Placental pericyte (primary cell): ENCODE data around the gene HIPK3. TPM values are rescaled to one million over a fixed set of nuclear protein-coding genes. Genes with fewer than 3 reads are reported as not detected.

Source experiments
- total RNA-seq: library from RNA; depleted of rRNA; stranded (reverse); fragments of >200 nt; gene quantifications from 2 replicates; pipeline ENCODE4 v1.2.3, GENCODE V29; 2012

The HIPK3 gene
- total RNA-seq = 125 and 128 TPM in 2 replicates

DNA sequence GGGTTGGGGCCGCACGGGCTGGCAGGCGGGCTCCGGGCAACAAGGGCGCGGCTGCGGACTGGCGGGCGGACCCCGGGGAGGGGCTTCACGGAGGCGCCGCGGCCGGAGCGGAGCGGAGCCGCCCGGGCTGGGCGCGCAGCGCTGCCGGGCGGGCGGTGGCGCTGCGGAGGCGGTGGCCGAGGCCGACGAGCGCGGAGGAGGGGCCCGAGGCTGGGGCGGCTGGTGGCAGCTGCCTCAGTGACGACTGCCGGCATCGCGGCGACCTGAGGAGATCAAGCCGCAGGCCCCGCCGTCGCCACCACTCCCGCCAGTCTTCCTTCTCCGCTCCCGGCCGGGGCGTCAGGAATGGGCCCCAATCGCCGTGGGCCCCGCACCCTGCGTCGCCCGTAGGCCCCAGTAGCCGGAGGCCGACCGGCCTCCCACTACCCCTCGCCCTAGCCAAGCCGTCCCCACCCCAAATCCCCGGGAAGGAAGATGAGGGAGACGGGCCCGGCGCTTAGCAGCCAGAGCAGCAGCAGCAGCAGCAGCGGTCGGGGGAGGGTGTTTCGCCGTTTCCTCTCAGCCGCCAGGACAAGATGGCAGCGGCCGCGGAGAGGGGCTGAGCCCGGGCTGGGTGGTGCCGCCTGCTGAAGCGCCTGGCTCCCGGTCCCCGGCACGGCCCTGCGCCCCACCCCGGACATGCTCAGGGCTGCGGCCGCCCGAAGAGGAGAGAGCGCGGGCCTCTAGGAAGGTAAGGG is at the start of gene HIPK3:
TSS of gene HIPK3 (plus strand) at position 222 of the 737 bp plus-strand sequence.

DNA sequence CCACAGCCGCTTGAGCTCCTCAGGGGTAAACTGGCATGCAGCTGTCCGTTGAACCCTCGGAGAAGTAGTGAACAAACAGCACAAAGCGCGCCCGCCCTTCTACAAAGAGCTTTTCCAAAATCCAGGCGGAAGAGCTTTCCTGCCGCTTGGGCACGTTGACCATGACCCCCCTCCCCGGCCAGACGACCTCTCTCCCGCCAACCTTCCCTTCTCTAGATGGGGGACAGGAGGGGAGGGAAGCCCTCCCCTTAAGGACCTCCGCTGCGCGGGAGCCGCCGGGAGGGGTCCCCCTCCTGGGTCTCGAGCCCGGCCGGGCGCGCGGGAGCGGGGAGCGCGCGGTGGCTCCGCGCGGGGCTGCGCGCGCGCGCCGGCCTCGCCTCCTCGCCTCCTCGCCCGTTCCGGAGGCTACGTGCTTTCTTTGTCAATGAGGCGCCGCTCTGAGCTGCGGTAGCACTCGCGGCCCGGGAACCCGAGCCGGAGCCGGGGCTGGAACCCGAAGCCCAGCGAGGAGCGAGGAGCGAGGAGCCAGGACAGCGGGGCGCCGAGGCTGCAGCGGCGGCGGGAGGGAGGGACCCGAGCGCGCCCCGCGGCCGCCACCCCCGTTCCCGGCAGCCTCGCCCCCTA is 118.6 kb downstream of the HIPK3 start, which contains the start of gene KIAA1549L:
TSS of gene KIAA1549L (plus strand) at position 421 of the 624 bp plus-strand sequence.

Other genes starting within 250 kb of the HIPK3 start
- gene DEPDC7, start 241.5 kb upstream of the HIPK3 start, total RNA-seq = 2.6 and 16.8 TPM in 2 replicates
- gene TCP11L1, start 217.8 kb upstream of the HIPK3 start, total RNA-seq = 24.9 and 41.2 TPM in 2 replicates
- 16.9 and 27.8 TPM in 2 replicates for gene CSTF3, start 95.9 kb upstream of the HIPK3 start, total RNA-seq
- gene KIAA1549L, start 118.7 kb downstream of the HIPK3 start, total RNA-seq = 1.5 and 33.8 TPM in 2 replicates